Endothelial cell of hepatic sinusoid (primary cell): ENCODE data around the gene GNAT1.

ENCODE experiments used
- in situ Hi-C: cut with HindIII; loops from 2 replicates; pipeline ENCODE4 v1.10.0; 2017; ENCODE audit warnings: low sequenced_read_pairs

GNAT1 gene

DNA sequence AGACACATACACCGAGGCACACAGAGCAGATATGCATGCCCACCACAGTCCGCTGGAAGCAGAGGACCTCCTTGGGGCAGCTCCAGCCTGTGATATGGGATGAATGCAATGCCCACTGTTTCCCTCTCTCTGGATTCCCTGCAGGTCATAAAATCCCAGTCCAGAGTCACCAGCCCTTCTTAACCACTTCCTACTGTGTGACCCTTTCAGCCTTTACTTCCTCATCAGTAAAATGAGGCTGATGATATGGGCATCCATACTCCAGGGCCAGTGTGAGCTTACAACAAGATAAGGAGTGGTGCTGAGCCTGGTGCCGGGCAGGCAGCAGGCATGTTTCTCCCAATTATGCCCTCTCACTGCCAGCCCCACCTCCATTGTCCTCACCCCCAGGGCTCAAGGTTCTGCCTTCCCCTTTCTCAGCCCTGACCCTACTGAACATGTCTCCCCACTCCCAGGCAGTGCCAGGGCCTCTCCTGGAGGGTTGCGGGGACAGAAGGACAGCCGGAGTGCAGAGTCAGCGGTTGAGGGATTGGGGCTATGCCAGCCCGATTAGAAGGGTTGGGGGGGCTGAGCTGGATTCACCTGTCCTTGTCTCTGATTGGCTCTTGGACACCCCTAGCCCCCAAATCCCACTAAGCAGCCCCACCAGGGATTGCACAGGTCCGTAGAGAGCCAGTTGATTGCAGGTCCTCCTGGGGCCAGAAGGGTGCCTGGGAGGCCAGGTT, at the start of gene GNAT1:
Gene GNAT1 (plus strand): TSS at position 675 of the 725 bp plus-strand sequence. CDS start 116 bp downstream, outside the sequence.
- in situ Hi-C loops: no loop called here

DNA sequence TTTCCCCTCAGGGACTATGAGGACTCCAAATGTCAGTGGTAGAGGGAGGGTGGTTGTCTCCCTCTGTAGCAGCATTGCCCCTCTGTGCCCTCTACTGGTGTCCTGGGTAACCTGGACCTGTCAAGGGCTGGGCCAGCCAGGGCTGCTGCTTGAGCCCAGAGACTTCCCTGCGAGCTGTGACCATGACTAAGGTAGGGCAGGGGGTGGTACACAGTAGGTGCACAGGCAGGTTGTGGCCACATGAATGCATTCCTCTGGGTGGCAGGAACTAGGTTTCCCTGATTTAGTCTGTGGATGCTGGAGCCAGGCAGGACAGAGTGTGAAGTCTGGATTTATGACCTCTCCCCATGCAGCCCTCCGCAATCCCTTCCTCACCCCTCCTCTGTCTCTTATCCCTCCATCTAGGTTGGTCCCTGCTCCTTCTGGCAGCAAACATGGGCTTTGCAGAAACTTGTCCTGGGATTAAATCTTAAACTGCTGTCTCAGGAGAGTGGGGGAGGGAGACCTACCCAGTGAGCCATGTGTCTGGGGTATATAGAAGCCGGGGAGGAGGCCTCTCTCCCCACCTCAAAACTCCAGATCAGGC, 45.0 kb upstream of the GNAT1 start:
- in situ Hi-C loops: no loop called here

DNA sequence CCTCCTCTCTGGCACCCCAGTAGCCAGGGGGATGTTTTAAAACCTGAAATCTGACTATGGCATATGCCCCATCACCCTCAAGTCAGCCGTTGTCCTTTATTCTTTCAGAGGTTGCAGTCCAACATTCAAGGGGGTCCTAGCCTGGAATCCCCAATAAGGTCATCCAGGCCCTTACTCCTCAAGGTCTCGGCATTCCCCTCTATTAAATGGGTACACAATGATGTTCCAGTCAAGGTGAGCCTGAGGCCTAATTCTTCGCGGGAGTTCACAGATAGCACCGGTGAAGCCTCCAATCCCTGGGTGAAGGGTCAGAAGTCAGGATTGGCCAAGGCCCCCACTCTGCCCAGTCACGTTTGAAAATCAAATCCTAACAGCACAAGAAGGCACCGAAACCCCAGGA, 44.4 kb upstream of the GNAT1 start:
- in situ Hi-C loops: no loop called here

DNA sequence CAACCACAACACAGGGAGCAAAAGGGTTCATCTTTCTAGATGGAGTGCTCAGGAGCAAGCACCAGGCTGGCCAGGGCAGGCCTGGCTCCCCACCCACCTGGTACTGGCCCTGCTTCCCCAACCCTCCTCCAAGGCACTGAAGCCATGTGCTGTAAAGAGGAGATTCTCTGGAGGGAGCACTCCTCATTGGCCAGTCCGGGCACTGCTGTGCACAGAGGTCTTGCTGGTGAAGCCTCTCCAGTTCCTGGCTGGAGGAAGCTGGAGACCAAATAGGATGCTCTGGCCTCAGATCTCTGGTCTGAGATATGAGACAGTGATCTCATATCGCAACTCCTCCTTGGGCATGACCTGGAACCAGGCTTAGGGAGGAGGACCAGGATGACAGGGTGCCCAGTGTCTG, 44.0 kb upstream of the GNAT1 start:
- in situ Hi-C loops: no loop called here

DNA sequence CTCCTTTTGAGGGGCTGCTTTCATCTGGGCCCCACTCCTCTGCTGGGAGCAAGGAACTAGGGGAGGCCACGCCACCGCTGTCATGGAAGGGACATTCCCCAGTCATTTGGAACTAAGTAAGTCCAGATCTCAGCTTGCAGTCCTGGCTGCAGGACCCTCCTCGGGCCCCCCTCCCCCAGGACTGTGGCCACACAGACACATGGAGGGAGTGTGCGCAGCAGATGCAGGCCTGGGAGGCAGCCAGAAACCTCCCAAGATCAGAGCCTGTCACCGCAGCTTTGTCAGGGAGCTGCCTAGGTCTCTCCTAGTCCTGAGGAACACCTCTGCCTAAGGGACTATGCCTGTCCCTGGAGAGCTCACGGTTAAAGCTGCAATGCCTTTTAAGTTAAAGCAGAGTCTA, 43.5 kb upstream of the GNAT1 start:
- in situ Hi-C loops: no loop called here

DNA sequence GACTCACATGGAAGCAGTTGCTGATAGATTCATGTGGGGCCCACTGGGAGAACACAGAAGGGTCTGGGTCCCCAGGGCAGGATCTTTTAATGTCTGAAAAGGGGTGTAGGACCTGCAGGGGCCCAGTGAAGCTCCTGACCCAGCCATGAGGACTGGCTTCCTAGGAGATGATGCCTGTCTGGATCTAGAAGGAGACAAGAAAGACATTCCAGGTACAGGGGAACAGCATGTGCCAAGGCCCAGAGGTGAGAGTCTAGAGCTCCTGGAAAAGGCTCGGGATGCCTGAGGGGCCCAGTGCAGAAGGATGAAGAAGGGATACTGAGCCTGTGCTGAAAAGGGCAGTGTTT, 41.0 kb upstream of the GNAT1 start:
- in situ Hi-C loops: no loop called here

DNA sequence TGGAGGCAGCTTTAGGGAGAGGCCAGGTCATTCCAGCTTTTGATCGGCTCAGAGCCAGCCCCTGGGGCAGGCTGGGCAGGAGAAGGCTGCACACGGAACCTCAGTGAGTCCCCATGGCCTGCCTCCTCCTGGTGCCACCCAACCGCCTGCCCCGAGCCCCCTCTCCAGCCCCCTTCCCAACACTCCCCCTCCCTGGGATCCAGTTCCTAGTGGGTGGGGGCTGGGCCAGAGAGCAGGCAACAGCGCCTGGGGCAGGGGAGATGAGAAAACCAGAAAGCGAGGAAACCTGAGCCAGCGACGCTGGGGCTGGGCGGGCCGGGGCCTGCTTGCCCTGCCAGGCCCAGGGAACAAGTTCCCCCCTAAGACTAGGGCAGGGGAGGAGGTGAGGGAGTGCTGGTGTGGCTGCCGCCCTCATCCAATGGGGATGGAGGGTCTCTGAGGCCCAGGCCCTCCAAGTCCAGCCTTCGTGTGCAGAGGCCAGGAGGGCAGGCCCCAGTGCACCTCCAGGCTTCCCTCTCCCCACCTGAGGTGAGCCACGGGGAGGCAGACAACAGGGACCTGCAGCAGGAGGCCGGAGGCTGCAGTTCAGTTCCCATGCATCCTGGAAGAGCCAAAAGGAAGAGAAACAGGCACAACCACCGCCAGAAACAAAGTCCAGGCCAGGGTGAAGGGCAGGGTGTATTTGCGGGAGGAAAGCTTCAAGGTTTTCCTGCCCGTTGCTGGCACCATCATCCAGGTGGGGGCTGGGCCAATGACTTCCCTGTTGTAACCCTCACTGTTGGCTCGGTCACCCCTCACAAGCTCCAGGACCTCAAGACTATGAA, 40.3 kb upstream of the GNAT1 start:
- in situ Hi-C loops: no loop called here

DNA sequence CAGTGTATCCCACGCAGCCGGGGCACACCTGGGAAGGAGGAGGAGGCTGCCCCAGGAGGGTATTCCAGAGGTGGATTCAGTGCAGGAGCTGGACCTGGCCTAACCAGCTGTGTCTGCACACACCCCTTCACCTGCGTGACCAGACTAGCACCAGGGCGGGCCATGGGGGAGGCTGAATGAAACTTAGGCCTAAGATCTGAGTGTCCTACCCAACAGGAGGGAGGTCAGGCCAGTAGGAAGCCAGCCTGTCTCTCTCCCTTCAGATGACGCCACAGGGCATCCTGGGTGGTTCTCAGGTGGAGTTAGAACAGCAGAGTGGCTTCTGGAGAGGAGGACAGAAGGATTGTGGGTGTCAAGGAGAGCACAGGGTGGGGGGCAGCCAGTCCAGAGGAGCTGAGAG, 39.7 kb upstream of the GNAT1 start:
- in situ Hi-C loops: no loop called here

DNA sequence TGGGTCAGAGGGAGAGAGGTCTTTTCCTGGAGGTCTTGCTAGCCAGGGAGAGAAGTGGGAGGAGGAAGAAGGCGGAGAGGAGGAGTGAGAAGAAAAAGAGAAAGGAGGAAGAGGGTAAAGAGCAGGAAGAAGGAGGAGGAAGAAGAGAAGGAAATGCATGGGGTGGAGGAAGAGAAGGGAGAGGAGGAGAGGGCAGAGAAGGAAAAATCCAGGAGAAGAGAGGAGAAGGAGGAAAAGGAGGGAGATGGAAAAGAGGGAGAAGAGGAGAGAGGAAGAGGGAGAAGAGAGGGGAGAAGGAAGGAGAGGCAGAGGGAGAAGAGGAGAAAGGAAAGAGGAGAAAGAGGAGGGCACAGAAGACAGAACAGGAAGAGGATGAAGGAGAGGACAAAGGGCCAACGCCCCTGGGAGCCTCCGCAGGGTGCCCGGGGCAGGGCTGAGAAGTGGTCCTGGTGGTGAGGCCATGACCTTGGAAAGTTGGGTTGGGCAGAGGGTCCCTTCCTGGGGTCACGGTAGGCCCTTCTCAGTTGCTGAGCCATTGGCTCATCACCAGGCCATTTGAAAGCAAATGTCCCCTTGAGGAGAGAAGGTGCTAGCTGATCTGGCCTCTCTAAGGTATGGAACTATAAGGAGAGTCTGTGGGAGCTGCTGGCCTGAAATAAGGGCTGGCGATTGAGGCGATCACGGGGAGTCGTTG, 37.5 kb upstream of the GNAT1 start:
- in situ Hi-C loops: no loop called here

DNA sequence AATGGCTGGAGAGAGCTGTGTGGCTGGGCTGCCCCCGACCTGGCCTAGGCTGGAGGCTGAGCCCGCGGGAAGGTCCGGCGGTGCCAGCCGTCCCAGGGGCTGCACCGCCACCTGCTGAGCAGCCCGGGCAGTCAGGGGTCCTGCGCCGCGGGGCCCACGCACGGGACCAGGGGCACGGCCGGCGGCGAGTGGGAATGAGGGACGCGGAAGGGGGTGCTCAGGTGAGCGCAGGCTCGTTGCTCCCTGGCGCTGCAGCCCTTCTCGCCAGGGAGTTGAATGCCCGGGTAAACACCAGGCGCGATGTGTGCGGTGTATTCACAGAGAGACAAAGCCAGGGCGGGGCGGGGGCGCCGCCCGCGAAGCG, 37.0 kb upstream of the GNAT1 start:
- in situ Hi-C loops: no loop called here

DNA sequence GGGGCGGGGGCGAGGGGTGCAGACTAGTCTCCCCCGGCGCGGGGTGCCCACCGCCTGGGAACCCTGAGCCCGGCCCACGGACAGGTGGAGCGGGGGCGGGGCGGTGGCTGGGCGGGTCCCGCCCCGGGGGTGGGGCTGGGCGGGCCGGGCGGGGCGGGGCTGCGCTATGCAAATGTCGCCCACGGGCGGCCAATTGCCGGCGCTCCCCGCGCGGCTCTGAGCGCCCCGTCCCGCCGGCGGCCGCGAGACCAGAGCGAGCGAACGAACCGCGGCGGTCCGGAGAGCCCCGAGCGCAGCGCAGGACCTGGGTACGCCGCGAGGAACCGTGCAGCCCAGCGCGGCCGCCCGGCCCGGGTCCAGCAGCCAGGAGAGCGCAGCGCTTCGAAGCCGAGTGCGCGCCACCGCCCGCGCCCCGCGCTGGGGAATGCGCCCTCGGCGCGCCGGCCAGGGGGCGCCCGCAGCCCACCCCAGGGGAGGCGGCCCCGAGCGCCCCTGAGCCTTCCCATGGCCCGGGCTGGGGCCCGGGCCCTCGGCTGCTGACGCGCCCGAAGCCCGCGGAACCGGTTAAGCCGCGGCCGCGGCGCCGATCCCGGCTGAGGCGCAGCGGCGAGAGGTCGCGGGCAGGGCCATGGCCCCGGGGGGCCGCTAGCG, 36.4 kb upstream of the GNAT1 start, which contains the start of gene SEMA3F:
Gene SEMA3F (plus strand): TSS at position 485 of the 651 bp plus-strand sequence. CDS start 4,299 bp downstream, outside the sequence.
- in situ Hi-C loops: no loop called here

DNA sequence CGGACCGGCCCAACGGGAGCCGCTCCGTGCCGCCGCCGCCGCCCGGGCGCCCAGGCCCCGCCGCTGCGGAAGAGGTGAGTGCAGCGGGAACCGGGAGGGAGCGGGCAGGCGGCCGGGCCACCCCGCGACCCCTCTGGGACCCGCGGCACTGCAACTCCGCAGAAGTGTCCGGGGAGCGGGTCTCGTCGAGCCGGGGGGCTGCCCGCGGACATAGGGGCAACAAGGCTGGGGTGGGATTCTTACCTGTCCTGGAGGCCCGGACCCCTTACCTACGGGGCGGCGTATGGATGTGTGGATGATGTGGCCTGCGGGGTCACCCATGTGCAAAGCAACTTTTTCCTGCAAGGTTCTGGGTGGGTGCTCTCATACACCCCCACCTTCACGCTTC, 35.9 kb upstream of the GNAT1 start:
- in situ Hi-C loops: no loop called here

DNA sequence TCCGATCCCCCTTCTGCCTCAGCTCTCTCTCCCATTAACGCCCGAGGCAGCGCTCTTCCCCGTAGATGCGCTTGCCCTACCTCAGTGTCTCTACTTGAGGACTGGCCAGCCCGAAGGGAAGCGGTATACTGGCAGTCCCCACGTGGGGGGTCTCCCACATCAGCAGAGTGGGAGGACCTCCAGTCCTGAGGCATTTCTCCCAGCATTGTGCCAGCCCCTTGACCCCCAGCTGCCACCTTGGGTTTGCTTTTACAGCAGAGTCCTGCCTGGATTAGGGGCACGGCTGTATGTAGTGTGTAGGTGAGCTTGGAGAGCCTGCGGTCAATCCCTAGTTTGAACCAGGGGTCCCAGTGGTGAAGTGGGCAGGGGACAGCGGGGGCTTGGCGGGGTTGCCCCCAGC, 35.5 kb upstream of the GNAT1 start:
- in situ Hi-C loops: no loop called here

DNA sequence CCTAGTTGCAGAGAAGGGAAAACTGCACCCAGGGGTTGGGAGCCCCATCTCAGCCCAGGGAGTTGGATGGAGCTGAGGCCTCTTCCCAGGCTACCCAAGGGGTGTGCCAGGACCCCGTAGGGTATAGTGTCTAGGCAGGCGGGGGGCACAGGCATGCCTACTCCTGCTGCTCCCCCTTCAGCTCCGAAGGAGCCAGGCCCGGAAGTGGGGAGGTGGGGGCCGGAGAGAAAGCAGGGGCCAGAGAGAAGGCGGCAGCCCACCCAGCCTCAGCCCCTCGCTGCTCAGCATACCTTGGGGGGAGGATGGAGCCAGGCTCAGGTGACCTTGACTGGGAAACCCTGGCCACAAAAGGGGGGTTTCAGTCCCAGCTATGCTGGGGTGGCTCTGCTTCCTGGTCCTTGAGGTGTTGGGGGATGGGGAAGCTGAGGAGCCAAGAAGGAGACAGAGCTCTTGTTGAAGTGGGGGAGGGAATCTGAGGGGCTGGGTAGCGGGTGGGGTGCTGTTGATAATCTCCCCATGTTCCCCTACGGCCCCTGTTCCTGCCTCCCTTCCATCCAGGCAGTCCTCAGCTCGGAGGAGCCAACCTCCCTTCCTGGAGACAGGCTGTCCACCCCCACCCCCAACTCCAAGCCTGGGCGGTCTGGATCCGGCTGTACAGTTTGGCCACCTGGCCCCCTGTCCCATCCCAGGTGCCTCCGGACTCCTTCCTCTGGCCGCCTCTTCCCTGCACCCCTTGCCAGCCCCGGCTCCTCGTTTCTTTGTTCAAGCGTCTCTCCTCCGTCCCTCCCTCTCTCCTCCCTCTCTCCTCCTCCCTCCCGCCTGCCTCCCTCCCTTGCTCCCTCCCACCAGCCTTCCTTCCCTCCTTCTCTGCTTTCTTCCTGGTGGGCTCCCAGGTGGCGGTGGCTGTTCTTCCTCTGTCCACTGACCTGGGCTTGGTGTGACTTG, 34.6 kb upstream of the GNAT1 start:
- in situ Hi-C loops: no loop called here

DNA sequence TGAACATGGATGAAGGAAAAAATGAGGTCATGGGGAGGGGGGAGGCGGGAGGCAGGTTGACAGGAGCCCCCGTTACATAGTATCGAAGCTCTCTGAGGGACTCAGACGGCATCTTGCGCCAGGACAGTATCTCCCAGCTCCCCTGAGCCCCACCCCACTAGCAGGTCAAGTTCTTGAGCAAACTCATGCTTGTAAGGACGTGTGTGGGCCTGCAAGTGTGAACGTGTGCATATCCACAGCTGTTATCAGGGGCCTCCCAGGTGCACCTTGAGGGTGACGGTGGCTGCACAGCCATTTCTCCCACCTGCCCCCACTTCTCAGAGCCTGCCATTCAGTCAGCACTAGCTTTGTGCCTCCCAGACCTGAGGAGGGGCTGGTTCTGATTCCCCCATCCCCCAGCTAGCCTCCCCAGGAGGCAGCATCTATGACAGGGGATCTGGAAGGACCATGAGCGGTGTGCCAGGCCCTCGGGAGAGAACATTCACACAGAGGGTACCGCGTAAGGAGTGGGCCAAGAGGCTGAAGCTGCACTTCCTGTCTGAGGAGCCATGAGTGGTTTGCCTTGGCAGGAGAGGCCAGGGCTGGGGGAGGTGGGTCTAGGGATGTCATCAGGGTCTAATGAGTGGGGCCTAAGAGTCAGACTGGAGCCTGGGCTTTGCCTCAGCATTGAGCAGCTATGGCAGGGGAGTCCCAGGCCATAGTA, 33.4 kb upstream of the GNAT1 start:
- in situ Hi-C loops: no loop called here

DNA sequence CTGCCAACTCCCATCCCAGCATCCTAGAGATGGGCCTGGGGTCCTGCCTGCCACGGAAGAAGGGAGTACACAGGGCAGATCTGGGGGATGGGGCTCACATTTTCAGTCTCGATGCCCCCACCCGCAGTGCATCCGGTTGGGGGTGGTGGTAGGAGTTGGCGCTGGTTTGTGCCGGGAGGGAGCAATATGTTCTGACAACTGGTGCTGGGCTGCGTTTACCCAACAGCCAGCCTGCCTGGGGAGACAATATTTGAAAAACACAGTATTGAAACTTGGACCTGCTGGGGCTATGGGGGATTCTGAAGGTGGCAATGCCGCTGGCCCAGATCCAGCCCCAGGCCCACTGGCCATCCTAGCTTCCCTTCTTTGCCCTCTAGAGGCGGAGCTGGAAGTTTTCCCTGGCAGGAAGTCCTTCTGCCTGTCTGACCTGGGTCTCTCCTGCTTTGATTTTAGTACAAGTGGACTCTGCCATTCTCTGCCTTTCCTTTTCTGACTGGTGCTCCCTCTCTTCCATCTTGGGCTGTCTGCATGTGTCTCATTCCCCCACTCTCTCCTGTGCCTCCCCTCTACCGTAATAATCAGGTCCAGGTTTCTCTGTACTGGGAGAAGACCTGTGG, 32.8 kb upstream of the GNAT1 start:
- in situ Hi-C loops: no loop called here

DNA sequence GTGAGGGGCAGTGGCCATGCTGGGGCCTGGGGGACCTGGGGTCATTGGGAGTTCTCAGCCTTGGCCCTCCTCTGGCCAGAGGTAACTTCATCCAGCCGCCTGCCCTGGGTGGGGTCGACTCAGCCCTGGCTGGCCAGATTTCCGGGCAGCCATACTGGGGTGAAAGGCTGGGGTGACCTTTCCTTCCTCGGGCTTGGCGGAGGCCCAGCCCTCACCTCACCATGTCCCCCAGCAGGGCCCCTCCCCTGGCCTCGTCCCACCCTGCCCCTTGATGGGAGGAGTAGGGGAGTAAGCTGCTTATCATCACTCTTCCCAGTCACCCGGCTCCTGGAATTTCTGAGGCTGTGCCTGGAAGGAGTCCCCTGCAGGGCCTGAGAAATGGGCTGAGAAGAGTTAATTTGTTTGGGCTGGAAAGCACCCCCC, 30.8 kb upstream of the GNAT1 start:
- in situ Hi-C loops: no loop called here

DNA sequence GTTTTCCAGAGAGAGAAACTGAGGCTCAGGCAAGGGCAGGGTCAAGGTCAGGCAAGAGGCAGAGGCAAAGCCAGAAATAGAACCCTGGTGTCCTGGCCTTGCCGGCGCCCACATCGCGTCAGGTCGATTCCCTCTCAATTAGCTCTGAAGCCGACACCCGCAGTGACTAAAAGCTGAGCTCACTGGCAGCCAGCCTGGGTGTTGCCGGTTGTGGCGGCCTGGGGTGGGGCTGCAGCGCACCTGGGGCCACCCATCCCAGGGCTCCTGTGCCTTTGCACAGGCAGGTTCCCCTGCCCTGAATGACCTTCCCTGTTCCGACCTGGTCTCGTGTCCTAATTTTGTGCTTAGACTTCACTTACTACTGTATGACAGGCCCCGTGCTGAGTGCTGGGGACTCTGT, 30.1 kb upstream of the GNAT1 start:
- in situ Hi-C loops: no loop called here
